ENCODE data around the gene AP3D1.

The AP3D1 gene

DNA sequence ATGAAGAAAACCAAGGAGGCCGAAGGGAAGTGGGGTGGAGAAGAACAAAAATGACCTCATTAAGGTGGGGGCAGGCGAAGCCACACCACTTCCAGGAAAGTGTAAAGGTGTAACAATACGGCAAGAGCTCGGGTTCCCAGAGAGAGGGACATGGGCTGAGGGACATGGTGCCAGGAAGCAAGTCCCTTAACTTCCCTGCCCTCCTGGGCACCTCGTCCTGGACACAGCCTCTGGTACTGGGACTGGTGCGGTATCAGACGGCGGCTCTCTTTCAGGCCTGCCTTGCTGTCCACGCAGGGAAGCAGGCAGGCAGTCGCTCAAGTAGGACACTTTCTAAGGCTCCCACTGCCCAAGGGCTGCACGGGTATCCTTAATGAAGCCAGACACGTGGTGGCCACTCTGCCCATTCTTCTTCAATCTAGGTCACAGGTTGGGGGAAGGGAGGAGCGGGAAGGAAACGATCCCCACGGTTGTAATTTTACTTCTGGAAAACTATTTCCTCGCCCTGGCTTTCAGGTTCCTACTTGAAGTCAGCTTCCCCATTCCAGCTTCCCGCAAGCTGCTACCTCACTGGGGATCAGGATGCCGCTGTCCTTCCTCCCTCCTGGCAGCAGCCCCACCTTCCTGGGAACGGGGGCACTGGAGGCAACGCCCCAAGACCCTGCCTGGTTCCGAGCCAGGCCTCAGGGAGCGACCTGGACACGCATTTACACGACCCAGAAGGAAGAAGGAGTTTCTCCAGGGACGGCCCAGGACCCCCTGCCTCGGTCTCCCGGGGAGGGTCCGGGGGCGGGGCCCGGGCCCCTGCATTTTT is 1.2 kb downstream of the AP3D1 start:
- H3K27ac ChIP-seq, result peak overlapping the region; percentile 80
- TF ChIP-seq, protein P1, sequence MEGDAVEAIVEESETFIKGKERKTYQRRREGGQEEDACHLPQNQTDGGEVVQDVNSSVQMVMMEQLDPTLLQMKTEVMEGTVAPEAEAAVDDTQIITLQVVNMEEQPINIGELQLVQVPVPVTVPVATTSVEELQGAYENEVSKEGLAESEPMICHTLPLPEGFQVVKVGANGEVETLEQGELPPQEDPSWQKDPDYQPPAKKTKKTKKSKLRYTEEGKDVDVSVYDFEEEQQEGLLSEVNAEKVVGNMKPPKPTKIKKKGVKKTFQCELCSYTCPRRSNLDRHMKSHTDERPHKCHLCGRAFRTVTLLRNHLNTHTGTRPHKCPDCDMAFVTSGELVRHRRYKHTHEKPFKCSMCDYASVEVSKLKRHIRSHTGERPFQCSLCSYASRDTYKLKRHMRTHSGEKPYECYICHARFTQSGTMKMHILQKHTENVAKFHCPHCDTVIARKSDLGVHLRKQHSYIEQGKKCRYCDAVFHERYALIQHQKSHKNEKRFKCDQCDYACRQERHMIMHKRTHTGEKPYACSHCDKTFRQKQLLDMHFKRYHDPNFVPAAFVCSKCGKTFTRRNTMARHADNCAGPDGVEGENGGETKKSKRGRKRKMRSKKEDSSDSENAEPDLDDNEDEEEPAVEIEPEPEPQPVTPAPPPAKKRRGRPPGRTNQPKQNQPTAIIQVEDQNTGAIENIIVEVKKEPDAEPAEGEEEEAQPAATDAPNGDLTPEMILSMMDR (IDR thresholded peaks at IDR 0.05), result no peak
- no peak for TF ChIP-seq ZFX (IDR thresholded peaks at IDR 0.05; ENCODE audit: borderline replicate concordance)

DNA sequence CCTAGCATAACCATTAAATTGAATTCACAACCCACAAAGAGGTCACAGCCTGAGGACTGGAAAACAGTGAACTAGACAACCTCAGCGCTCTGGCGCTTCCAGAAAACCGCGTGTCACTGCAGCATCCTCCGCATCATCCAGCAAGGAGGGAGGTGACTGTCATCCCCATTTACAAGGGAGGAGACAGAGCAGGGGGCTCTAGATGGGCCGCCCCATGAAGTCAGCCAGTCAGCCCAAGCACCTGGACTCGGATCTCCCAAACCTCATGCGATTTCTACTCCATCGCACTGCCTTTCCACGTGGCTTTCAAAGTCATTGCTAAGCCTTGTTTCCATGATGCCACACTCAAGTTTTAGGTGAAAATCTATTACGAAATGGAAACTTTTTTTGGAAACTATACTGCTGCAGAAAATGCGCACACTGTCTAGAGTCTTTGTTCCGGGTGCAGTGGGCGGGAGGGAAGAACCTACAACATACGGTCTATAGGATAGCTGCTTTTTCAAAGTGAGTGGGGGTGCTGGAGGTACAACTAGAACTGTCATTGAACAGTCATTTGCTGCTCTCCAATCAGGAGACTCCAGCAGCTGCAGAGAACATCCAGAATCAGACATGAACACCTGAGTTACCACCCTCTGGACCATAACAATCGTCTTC is 2.8 kb downstream of the AP3D1 start:
- TF ChIP-seq ZFX (IDR thresholded peaks at IDR 0.05; ENCODE audit: borderline replicate concordance), result no peak
- TF ChIP-seq, protein P1 (IDR thresholded peaks at IDR 0.05), result no peak
- H3K27ac ChIP-seq, result no peak overlapping the region

DNA sequence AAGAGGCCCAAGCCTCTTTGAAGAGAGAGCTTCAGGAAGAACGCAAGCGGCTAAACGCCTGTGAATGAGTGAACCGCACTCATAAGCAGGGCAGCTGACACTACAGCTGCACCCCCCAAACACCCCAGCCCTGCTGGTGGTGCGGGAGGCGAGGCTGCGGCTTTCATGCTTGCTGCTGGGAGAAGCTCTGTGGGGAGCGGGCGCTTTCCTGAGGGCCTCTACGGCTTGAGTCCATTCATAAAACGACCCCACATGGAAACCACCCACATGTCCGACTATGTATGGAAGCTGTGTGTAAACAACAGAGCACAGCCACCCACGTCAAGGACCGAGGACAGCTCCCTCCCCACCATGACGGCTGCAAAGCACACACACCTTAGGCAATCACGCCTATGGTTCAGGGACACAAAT is 5.5 kb downstream of the AP3D1 start:
- H3K27ac ChIP-seq, result no peak overlapping the region
- TF ChIP-seq, protein P1 (IDR thresholded peaks at IDR 0.05), result no peak
- no peak for TF ChIP-seq ZFX (IDR thresholded peaks at IDR 0.05; ENCODE audit: borderline replicate concordance)

DNA sequence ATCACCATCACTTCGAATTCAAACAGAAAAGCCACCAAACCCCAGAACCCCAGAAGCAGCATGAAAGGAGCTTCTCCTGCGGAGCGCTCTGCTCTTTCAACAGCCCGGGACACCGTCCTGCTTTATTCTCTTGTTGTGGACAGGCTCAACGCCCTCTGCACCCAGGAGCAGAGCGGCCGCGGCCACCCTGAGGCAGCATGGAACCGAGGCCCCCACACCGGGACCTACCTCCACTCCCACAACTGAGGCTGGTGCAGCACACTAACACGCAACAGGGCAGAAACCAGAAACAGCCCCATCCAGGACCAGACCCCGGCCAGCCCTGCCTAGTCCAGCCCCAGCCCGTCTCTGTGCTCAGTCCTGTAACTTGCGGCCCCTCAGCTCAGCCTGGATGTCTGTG is 7.2 kb downstream of the AP3D1 start:
- TF ChIP-seq, protein P1 (IDR thresholded peaks at IDR 0.05), result no peak
- TF ChIP-seq ZFX (IDR thresholded peaks at IDR 0.05; ENCODE audit: borderline replicate concordance), result no peak
- H3K27ac ChIP-seq, result no peak overlapping the region

DNA sequence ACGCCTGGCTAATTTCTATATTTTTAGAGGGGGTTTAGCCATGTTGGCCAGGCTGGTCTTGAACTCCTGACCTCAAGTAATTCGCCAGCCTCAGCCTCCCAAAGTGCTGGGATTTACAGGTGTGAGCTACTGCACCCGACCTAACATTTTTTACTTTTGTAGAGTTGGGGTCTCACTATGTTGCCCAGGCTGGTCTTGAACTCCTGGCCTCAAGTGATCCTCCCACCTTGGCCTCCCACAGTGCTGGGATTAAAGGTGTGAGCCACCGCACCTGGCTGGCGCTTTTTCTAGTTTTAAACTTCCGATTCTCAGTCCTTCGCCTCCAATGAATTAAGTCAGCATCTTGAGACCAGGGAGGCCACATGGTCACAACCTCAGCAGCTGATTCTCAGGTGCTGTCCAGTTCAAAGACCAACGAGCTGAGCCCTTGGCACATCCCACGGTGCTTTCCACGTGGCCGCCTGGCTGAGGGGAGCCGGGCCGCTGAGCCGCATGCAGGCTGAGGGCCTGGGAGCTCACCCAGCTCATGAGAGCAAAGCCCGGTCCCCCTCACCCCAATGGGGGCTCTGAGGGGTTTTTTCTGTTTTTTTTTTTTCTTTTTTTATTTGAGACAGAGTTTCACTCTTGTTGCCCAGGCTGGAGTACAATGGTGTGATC is 9.1 kb downstream of the AP3D1 start:
- TF ChIP-seq, protein P1 (IDR thresholded peaks at IDR 0.05), result no peak
- no peak for TF ChIP-seq ZFX (IDR thresholded peaks at IDR 0.05; ENCODE audit: borderline replicate concordance)
- no peak overlapping the region for H3K27ac ChIP-seq

DNA sequence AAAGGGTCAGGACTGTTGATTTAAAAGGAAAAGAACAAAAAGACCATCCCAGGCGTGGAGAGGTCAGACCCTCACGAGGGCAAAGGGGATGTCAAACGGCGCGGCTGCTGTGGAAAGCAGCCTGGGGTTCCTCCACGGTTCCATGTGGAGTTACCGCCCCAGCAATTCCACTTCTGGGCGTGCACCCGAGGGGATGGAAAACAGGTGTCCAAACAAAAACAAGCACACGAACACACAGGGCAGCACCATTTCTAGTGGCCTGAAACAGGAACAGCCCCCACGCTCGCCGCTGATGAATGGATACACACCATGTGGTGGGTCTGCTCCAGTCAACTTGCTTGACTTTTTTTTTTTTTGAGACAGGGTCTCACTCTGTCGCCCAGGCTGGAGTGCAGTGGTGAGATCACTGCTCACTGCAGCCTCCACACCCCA is 11.2 kb downstream of the AP3D1 start:
- H3K27ac ChIP-seq, result no peak overlapping the region
- no peak for TF ChIP-seq ZFX (IDR thresholded peaks at IDR 0.05; ENCODE audit: borderline replicate concordance)
- TF ChIP-seq, protein P1 (IDR thresholded peaks at IDR 0.05), result no peak
